Left renal pelvis (tissue), 4 donors: ENCODE results near the gene P2RY11. TPM values are rescaled to one million over a fixed set of nuclear protein-coding genes. Genes with fewer than 3 reads are reported as not detected.

ENCODE experiments used
- polyA plus RNA-seq, 4 donors: library from polyadenylated mRNA; unstranded; fragments of 120-200 nt; gene quantifications; one replicate each; pipeline ENCODE4 v1.2.1, GENCODE V29; 2013; ENCODE audit not compliant: insufficient read length in 4 of 4

P2RY11 gene
- polyA plus RNA-seq, 4 donors: 6.6 to 17.4 (median 8.7) TPM

Other genes with a start within 250 kb of the P2RY11 start
- 10 to 100 TPM; 17.8 to 30.7 (median 23.2) TPM for gene OLFM2, start 175.2 kb upstream of the P2RY11 start, polyA plus RNA-seq
- gene COL5A3, start 101.2 kb upstream of the P2RY11 start, polyA plus RNA-seq: 10 to 100 TPM in 1 of 4 donors, 1 to 10 TPM in 3; 1.1 to 14.4 (median 1.7) TPM
- not detected for gene RDH8, start 98.2 kb upstream of the P2RY11 start, polyA plus RNA-seq
- 10 to 100 TPM; 23.0 to 34.7 (median 25.2) TPM for gene SHFL, start 25.4 kb upstream of the P2RY11 start, polyA plus RNA-seq
- gene ANGPTL6, start 9.0 kb upstream of the P2RY11 start, polyA plus RNA-seq: 1 to 10 TPM in 3 of 4 donors, under 1 TPM in 1; 0.66 to 3.0 (median 2.4) TPM
- gene PPAN, start 5.3 kb upstream of the P2RY11 start, polyA plus RNA-seq: 10 to 100 TPM; 20.6 to 39.8 (median 25.9) TPM
- gene EIF3G, start 8.2 kb downstream of the P2RY11 start, polyA plus RNA-seq: 100 to 1,000 TPM; 152 to 226 (median 197) TPM
- gene DNMT1, start 83.3 kb downstream of the P2RY11 start, polyA plus RNA-seq: 100 to 1,000 TPM in 3 of 4 donors, 10 to 100 TPM in 1; 82.1 to 134 (median 119) TPM
- 10 to 100 TPM; 11.6 to 15.1 (median 12.9) TPM for gene S1PR2, start 119.6 kb downstream of the P2RY11 start, polyA plus RNA-seq
- 10 to 100 TPM; 30.1 to 54.0 (median 34.2) TPM for gene MRPL4, start 140.5 kb downstream of the P2RY11 start, polyA plus RNA-seq
- 10 to 100 TPM in 1 of 4 donors, 1 to 10 TPM in 3; 5.8 to 10.3 (median 7.3) TPM for gene ICAM1, start 159.4 kb downstream of the P2RY11 start, polyA plus RNA-seq
- gene ICAM4, start 175.3 kb downstream of the P2RY11 start, polyA plus RNA-seq: 1 to 10 TPM in 1 of 4 donors, under 1 TPM in 3; 0.36 to 1.5 (median 0.45) TPM
- under 1 TPM; 0.15 to 0.24 (median 0.22) TPM for gene ICAM5, start 178.3 kb downstream of the P2RY11 start, polyA plus RNA-seq
- 10 to 100 TPM in 1 of 4 donors, 1 to 10 TPM in 3; 4.4 to 10.6 (median 5.3) TPM for gene ZGLP1, start 198.1 kb downstream of the P2RY11 start, polyA plus RNA-seq
- 10 to 100 TPM; 12.7 to 25.3 (median 15.8) TPM for gene FDX2, start 204.3 kb downstream of the P2RY11 start, polyA plus RNA-seq
- gene RAVER1, start 221.8 kb downstream of the P2RY11 start, polyA plus RNA-seq: 10 to 100 TPM; 24.0 to 40.5 (median 26.5) TPM
- gene ICAM3, start 227.9 kb downstream of the P2RY11 start, polyA plus RNA-seq: 1 to 10 TPM; 6.6 to 9.4 (median 9.0) TPM